Posterior cingulate gyrus (tissue), 11 donors: ENCODE measurements around the gene TRUB1.
"Not testable (repeated sequence)": the region's sequence is repeated elsewhere in the genome, so short reads cannot be mapped to it uniquely, and the experiment has no call there.

Source experiments
- DNase-seq, 10 donors: peaks; one replicate each; pipeline versions ENCODE4 v3.0.0 to v3.0.0-alpha.2; 2020 to 2021; ENCODE audit warnings: mixed read lengths in 3 of 10
- intact Hi-C: fragments of 100-400 bp; cut with DNase I; formaldehyde crosslinking; loops from one replicate; pipeline ENCODE4 v1.15.1; 2023

The TRUB1 gene

DNA sequence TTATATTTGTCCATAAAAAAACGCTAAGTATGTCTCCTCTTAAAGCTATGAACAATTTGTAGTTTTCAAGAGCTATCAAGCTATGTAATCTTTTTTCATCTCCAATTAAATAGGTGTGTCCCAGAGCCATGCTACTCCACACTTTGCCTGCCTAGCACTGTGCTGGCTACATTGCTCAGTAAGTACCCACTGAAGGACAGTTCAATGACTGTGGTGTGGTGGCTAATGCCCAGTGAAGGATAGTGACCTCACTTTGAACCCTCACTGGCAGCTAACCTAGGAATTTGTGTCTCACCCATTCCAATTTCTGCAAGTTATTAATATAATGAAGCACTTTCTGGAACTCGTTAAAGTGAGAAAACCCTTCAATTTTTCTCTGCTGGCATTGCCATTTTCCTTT lies 14.4 kb upstream of the TRUB1 start:
- intact Hi-C loops: no loop called here
- DNase-seq: no peak

DNA sequence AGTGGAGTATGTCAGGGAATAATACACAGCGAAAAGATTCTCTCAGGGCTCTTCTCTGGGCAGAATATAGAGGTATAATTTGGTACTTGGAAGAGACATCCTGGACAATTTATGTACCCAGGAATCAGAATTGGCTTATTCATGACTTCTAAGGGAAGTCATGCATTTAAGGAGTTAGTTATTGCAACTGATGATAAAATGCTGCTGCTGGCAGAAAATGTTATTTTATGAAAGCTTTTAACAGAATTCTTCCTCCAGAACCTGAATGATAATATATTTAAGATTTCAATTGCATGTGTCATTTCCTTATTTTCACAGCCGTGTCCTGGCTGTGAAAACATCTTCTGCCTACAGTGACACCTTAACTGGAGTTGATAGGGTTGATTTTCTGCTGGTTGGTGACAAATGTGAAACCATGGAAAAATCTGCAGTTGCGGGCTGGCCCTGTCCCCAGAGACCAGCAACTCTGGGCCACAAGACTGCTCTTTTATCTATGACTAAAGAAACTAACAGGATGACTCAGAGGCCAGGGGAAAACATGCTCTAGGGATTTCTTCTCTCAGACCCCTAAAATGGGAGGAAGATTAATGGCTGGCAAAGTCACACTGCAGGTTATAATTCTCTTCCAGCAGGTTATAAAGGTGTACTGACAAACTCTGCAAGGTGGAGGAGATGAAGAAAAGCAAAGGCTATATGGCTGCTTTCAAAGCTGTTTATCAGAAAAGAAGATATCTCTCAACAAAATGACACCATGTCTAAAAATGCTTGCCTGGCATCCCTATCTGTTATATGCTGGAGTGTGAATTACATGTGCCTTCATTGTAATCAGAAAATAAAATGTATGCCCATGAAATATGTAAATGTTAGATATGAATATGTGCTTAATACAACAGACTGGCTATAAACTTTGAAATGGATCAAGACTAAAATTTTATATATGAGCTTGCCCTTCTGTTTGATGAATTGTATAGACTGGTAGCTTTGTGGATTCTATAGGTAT lies 12.1 kb upstream of the TRUB1 start:
- intact Hi-C loops: no loop called here
- DNase-seq: no peak

DNA sequence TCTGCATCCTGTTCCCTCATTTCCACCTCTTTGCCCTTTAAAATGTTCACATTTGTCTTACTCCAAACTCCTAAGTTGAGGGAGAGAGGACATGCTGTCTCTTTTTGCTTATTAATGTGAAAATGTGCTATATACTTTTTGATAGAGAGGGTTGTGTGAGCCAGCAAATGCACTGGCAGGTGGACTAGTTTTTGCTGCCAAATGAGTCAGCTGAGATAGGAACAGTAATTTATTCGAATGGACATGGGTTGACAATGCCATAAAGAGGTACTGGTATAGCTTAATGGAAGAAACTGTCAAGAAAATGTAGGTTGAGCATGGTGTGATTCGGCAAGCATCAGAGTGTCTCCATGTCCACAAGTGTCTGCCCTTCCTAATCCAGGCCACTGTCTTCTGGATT lies 9.2 kb upstream of the TRUB1 start:
- DNase-seq: no peak
- intact Hi-C loops: no loop called here

DNA sequence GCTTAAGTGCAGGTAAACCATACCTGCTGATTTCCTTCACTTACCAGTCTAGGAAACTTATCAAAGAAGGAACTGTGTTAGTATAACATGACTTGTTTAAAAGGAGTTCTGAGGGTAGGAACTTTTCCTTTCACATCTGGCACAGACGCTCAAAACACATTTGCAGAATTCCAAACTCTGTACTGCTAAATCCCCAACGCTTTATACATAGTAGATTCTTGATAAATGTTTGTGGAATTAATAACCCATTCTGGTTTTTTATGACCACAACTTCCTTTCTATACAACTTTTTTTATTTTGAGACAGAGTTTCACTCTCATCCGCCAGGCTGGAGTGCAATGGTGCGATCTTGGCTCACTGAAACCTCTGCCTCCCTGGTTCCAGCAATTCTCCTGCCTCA lies 7.7 kb upstream of the TRUB1 start:
- DNase-seq: no peak
- intact Hi-C loops: loop anchor here (10.0 kb wide), 1 partner anchor 164 kb away; the partner anchor contains the start of gene ATRNL1

DNA sequence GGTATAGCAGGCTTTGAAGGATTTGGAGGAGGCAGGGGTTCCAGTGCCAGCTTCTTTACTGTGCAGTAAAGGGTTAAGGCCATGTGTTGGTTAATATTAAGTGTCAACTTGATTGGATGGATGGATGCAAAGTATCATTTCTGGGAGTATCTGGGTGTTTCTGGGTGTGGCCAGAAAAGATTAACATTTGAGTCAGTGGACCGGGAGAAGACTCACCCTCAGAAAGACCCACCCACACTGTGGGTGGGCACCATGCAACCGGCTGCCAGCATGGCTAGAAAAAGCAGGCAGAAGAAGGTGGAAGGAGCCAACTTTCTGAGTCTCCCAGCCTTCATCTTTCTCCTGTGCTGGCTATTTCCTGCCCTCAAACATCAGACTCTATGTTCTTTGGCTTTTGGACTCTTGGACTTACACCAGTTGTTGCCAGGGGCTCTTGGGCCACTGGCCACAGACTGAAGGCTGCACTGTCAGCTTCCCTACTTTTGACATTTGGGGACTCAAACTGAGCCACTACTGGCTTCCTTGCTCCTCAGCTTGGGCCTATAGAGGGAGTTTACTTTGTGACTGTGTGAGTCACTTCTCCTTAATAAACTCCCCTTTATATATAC lies 6.8 kb upstream of the TRUB1 start:
- DNase-seq: no peak
- intact Hi-C loops: loop anchor here (10.0 kb wide), 1 partner anchor 164 kb away; the partner anchor contains the start of gene ATRNL1

DNA sequence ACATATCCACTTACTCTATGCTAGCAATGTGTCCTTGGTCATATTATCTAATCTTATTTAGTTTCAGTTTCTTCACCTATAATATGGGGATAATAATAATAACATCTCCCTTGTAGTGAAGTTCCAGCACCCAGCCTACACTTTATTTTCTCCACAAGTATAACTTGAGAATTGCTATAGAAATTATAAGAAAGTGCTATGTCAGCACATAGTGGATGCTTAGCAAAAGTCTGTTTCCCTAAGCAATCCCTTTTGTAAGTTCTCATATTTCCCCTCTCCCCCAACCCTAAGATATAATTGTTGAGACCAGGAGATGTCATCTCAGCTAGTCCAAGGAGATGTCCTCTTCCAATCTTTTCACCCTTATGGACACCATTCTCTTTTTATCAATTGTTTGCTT lies 5.8 kb upstream of the TRUB1 start:
- intact Hi-C loops: loop anchor here (10.0 kb wide), 1 partner anchor 163 kb away; the partner anchor contains the start of gene ATRNL1
- no peak for DNase-seq

DNA sequence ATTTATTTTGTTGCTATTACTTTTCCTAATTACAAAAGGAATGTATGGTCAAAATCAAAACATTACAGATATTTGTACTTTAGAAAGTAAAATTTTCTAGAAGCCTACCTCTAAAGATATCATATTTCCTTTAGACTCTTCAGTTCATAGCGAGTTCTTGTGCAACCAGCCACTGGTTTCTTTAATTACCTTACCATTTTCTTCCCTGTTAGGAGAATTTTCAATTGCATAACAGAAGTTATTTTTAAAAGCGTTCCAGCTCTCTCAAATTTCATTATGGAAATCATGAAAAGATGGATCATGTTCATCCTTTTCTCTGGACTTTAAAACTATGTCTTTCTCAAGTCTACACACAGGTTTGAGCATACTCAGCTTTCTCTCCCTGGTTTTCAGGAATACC lies 5.0 kb upstream of the TRUB1 start:
- intact Hi-C loops: loop anchor here (10.0 kb wide), 1 partner anchor 162 kb away; the partner anchor contains the start of gene ATRNL1

DNA sequence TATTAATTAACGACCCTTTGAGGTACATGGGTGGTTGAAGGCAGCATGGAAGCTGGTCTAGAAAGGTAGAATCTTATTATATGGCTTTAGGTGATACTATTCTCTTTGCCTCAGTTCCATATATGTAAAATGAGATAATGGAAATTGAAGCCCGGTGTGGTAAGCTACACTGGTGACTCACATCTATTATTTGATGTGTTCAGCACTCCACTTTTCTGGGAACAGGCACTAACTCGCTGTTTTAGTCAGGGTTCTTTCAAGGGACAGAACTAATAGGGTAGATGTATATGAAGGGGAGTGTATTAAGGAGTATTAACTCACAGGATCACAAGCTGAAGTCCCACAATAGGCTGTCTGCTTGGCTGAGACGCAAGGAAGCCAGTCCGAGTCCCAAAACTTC lies 4.4 kb upstream of the TRUB1 start:
- intact Hi-C loops: loop anchor here (10.0 kb wide), 1 partner anchor 161 kb away; the partner anchor contains the start of gene ATRNL1
- DNase-seq: no peak

More for the DNA sequence above, 5.0 kb upstream of the TRUB1 start:
- no peak for DNase-seq

DNA sequence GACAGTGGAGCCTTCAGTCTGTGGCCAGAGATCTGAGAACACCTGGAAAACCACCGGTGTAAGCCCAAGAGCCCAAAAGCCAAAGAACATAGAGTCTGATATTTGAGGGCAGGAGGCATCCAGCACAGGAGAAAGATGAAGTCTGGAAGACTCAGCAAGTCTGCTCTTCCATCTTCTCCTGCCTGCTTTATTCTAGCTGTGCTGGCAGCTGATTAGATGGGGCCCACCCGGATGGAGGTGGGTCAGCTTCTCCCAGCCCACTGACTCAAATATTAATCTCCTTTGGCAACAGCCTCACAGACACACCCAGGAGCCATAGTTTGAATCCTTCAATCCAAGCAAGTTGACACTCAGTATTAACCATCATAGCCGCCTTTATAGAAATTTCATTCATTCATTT lies 4.0 kb upstream of the TRUB1 start:
- intact Hi-C loops: loop anchor here (10.0 kb wide), 1 partner anchor 161 kb away; the partner anchor contains the start of gene ATRNL1
- not testable (repeated sequence) for DNase-seq

DNA sequence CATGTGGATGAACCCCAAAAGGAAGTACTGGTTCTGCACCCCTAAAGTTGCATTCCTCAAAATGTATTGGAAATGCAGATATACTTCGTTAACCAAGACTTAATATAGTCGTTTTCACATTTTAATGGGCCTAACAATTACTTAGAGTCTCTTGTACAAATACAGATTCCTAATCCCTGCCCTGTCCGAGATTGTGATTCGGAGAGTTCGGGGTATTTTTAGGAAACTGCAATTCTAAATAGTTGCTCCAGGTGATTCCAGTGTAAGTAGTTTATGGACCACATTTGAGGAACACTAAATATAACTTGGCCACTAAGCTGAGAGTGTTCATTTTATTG lies 830 bp downstream of the TRUB1 start:
- intact Hi-C loops: loop anchor here (10.0 kb wide), 1 partner anchor 156 kb away; the partner anchor contains the start of gene ATRNL1
- DNase-seq: no peak

DNA sequence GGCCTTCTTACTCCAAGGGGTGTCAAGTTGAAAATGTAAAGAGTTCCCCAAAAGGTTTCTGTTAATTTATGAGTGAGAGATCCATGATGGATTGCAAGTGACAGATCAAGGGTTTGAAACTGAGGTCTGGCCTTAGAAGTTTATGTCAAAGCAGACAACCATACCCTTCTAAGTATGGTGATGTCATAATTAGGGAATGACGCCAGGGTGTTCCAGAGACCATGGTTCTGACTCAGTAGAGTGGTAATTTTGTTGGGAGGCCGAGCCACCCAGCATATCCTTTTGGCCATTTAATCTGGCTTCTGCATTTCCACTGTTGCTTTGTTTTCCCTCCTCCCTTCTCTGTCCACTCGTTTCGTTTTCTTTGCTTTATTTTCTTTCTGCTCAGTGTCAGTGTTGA lies 2.7 kb downstream of the TRUB1 start:
- intact Hi-C loops: no loop called here
- DNase-seq: no peak

DNA sequence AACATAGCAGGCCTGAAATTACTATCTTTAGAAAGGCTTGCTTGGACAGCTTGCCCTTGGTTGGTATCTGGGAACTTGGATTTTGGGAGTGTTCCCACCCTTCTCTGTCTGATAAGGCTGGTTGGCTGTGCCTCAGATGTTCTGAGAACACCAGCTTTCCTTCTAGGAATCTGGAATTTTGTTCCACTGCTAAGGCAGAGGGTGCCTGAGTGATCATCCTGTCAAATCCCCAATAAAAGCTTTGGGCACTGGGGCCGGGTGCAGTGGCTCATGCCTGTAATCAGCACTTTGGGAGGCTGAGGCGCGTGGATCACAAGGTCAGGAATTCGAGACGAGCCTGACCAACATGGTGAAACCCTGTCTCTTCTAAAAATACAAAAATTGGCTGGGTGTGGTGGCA lies 5.0 kb downstream of the TRUB1 start:
- no peak for DNase-seq
- intact Hi-C loops: no loop called here

DNA sequence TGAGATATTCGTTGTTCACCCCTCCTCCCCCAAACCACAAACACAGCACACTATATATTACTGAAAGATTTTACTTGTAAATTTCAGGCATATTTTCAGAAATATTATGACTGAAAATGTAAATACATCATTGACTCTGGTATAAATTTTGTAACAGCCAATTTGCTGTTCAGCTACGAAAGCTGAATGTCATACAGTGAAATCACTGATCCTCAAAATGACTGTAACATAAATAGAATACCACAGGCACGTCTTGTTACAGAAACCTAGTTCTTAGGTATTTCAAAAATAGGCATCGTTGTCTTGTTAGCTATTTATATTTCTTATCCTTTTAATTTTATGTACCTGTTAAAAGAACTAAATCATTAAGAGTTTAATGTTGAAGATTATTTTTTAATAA lies 15.1 kb downstream of the TRUB1 start:
- intact Hi-C loops: no loop called here
- no peak for DNase-seq

DNA sequence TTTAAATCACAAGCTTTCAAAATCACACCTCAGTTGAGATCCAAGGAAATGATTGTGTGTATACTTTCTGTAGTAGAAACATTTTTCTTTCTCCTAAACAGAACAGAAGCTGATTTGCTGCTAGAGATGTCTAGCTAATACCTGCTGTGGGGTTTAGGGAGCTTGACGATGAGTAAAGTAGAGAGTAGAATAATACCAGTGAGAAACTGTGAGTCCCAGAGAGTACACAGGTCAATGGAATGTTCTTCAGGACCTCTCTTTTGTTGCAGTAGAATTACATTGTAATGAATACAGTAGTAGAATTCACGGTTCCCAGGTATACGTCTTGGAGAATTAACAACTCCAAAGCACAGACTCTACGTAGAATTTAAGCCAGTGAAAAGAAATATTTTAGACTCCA lies 18.0 kb downstream of the TRUB1 start:
- intact Hi-C loops: no loop called here
- DNase-seq: no peak

DNA sequence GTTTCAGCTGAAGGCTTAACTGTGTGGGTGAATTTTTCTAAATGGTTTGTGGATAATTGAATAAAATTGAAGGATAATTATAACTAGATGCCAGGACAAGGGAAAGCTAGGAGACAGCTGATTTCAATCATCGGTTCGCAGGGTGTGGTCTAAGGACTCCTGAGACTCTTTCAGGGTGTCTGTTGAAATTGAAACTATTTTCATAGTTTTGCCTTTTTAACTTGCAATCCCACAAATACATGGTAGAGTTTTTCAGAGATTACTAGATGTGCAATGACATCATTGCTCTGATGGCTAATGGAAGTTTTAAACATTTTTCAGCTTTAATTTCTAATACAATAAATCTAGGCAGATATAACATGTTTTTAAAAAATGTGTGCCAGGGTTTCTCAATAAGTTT lies 18.5 kb downstream of the TRUB1 start:
- intact Hi-C loops: no loop called here
- DNase-seq: no peak

DNA sequence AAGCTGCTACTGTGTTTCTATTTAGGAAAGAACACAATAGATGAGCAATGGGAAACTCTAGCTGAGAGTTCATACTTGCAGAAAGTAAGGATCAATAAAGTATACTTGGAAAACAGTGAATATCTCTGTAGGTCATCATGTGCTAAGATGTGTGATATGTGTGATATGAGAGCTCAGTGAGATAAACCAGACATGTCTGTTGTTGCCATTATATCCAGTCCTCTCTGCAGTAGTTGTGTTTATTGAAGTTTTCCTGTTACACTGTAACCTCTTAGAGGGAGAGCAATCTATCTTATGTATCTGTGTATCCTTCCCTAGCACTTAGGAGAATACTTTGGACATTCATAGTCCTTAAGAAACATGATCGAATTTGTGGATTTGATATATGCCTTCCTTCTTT lies 19.1 kb downstream of the TRUB1 start:
- intact Hi-C loops: no loop called here
- no peak for DNase-seq

DNA sequence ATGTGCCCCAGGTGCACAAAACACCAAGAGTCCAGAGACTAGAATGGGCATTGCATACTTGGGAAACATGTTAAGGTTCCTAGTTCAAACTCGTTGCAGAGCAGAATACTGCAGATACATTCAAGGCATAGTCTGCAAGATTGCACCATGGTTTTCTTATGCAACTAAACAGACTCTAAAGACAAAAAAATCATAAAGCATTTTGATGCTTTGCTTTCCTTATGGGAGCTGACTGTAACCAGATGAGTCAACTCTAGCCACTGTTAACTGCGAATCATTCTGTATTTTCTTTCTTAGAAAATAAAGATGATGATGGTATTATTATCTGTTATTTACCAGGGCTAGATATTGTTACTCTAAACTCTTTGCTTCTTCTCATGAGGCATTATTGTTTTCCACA lies 19.7 kb downstream of the TRUB1 start:
- no peak for DNase-seq
- intact Hi-C loops: no loop called here

DNA sequence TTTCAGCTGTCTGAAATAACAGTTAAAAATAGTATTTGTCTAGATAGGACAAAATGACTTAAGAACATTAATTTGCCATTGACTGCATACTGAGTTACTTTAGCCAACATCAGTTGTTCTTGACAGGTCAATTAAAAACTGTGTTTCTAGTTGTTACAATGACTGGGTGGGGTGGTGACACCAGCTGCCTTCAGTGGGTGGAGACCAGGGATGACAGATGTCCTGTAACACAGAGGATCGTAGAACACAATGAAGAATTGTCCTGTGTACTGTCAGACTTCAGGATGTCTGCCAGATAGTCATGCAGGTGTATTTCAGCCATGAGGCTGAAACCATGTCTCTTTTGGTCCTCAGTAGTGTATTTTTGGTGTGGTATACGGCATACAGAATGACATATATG lies 24.4 kb downstream of the TRUB1 start:
- intact Hi-C loops: no loop called here

DNA sequence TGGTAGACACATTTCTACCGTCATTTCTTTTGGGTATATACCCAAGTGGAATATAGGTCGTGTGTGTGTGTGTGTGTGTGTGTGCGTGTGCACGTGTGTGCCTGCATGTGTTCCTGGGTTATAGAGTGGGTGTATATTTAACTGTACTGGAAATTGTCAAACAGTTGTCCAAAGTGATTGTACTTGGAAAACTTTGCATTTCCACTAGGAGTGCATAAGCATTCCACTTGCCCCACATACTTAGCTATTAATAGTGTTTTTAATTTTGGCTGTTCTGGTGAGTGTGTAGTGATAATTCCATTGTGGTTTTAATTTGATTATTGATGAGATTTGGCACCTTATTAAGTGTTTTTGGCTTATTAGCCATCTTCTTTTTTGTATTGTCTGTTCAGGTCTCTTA lies 25.9 kb downstream of the TRUB1 start:
- no peak for DNase-seq
- intact Hi-C loops: no loop called here

More for the DNA sequence above, 24.4 kb downstream of the TRUB1 start:
- no peak for DNase-seq

DNA sequence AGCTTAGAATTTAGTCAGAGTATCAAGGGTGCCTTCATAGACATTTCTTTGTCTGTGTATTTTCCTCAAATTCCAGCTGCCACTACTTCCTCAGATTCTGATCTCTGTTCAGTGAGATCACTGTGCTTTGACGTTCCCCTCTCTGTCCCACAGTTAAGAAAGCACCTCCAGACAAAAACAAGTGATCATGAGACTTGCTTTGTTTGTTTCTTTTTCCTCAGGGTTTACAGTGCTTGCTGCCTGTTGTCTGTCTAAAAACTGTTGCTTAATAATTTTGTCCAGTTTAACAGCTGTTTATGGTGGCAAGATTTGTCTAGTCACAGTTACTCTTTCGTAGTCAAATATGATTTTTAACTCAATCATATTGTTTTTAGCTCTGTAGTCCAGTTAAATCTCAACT lies 29.1 kb downstream of the TRUB1 start:
- DNase-seq: no peak
- intact Hi-C loops: no loop called here

DNA sequence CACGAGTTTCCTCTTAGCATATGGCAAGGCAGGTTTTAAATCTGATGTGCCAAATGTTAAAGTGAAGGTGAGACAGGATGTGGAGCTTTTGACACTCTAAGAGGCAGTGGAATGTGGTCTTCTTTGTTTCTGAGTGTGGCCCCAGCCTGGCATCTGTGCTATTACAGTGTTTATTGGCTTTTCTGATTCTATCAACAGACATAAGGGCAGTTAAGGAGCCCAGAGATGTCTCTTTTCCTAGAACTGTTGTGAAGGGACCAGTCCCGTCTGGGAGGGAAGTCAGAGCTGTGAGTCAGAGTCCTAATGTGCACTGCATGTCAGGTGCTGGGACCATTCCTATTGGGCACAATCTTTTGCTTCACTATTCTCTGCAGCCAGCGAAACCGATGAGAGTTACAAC lies 32.5 kb downstream of the TRUB1 start:
- intact Hi-C loops: no loop called here
- no peak for DNase-seq

DNA sequence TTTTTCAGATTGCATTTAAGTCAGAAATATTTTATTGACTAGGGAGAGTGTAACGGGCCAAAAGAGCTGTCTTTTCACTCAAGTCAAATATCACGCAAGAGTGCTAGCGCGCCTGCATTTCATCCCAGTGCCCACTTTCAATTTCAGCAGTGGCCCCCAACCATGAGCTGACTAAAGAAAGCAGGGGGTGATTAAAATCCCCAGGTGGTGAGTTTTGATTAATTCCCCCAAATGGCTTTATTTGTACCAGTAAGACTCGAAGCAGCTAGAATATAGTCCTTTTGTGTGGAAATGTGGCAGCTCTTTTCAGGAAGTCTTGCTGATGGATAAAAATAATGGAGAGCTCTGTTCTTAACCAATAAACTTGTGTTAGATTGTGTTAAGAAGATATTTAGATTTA lies 35.3 kb downstream of the TRUB1 start:
- intact Hi-C loops: no loop called here
- peak in 1 of 10 donors; percentile 49 for DNase-seq
